Common myeloid progenitor, CD34-positive (primary cell): ENCODE results near the gene C2orf74.
"Not testable (repeated sequence)": the region's sequence is repeated elsewhere in the genome, so short reads cannot be mapped to it uniquely, and the experiment has no call there.

Source experiments
- CTCF ChIA-PET: fragments of 350-600 bp; sonication (Branson Sonifier 250); formaldehyde crosslinking; loops from one replicate; lab custom pipeline; 2021; ENCODE audit warnings: antibody characterized with exemption; lab: Charles Lee
- POLR2A ChIA-PET: fragments of 350-600 bp; sonication (Branson Sonifier 250); formaldehyde crosslinking; loops from one replicate; lab custom pipeline; 2021; ENCODE audit warnings: antibody characterized with exemption; lab: Charles Lee
- DNase-seq, 3 donors: peaks; one replicate each; pipeline versions ENCODE4 v3.0.0 to v3.0.0-alpha.2; 2013
- H3K27ac ChIP-seq, 2 experiments: 1 replicate in 1 of 2; 2 replicates in 1 of 2; pipeline ENCODE4 v1.7.0; 2013; ENCODE audit warnings: inconsistent platforms in 2 of 2, low read length in 2 of 2, mild to moderate bottlenecking in 2 of 2, low read depth in 1 of 2, moderate library complexity in 1 of 2; ENCODE audit not compliant: severe bottlenecking in 2 of 2, insufficient read depth in 1 of 2, poor library complexity in 1 of 2
- H3K27me3 ChIP-seq, 5 experiments: replicated peaks in 2 of 5; 1 replicate in 3 of 5; 2 replicates in 2 of 5; pipeline versions ENCODE4 v1.6.1 to v1.7.0; 2013; ENCODE audit warnings: low read length in 4 of 5, mild to moderate bottlenecking in 2 of 5, moderate library complexity in 2 of 5, inconsistent platforms in 1 of 5; ENCODE audit not compliant: insufficient read depth in 5 of 5, control insufficient read depth in 4 of 5
- H3K36me3 ChIP-seq, 4 experiments: 1 replicate in 2 of 4; 2 replicates in 2 of 4; pipeline versions ENCODE4 v1.6.1 to v1.7.0; 2013; ENCODE audit warnings: low read length in 3 of 4, control low read depth in 1 of 4, mild to moderate bottlenecking in 1 of 4; ENCODE audit not compliant: control insufficient read depth in 4 of 4, insufficient read depth in 4 of 4
- H3K4me1 ChIP-seq, 4 experiments: 1 replicate in 3 of 4; 2 replicates in 1 of 4; pipeline versions ENCODE4 v1.6.1 to v1.7.1; 2013; ENCODE audit warnings: low read length in 3 of 4, mild to moderate bottlenecking in 3 of 4, control low read depth in 1 of 4, inconsistent platforms in 1 of 4, moderate library complexity in 1 of 4; ENCODE audit not compliant: control insufficient read depth in 4 of 4, insufficient read depth in 4 of 4; ENCODE audit errors: control extremely low read depth in 1 of 4
- H3K4me3 ChIP-seq, 7 experiments: 1 replicate in 4 of 7; 2 replicates in 3 of 7; pipeline versions ENCODE4 v1.5.1 to v1.7.0; 2013; ENCODE audit warnings: mild to moderate bottlenecking in 7 of 7, low read length in 6 of 7, moderate library complexity in 6 of 7, inconsistent platforms in 2 of 7, low read depth in 2 of 7, control low read depth in 1 of 7; ENCODE audit not compliant: insufficient read depth in 4 of 7, control insufficient read depth in 1 of 7; ENCODE audit errors: extremely low read depth in 1 of 7
- H3K9me3 ChIP-seq, 5 experiments: 1 replicate in 4 of 5; 2 replicates in 1 of 5; pipeline versions ENCODE4 v1.6.1 to v1.7.1; 2013; ENCODE audit warnings: low read length in 4 of 5, mild to moderate bottlenecking in 2 of 5, inconsistent platforms in 1 of 5, low read depth in 1 of 5, moderate library complexity in 1 of 5; ENCODE audit not compliant: control insufficient read depth in 4 of 5, insufficient read depth in 2 of 5; ENCODE audit errors: control extremely low read depth in 1 of 5
- WGBS: methylation state at CpG from one replicate; pipeline ENCODE4 v1.1.5; 2013; ENCODE audit not compliant: insufficient coverage; 5-methylcytosine and 5-hydroxymethylcytosine counted together

C2orf74 gene

DNA sequence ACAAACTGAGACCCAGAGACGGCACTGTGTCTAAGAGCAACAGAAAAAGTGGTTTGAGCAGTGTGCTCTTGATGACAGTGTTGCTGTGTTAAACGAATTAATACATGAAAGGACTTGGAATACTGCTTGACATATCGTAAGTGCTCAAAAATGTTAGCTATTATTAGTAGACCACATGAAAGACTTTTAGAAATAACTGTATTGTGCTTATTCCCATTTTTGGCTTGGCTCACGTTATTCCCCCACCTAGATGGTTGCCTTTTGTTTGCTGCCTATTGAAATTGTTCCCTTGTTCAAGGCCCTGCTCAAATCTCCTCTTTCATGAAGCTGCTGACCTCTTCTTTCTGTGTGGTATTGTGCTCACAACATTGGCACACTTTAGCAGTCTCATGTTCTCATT is 27.8 kb upstream of the C2orf74 start:
- H3K36me3 ChIP-seq: no peaks in the 10 kb centered on the region
- H3K9me3 ChIP-seq: no peaks in the 10 kb centered on the region
- DNase-seq: no peak
- ChIA-PET POLR2A (no interaction called here), CTCF (interaction anchor here (0.5 to 1.6 kb wide), 4 partner anchors 13 to 662 kb away, joined by 3 to 4 read pairs (median 3); no protein-coding TSS in a partner anchor)
- no peaks in the 10 kb centered on the region for H3K27me3 ChIP-seq
- H3K27ac ChIP-seq: no peak overlapping the region
- H3K4me3 ChIP-seq: no peak overlapping the region
- peaks cover 0 to 2% (median 0%) of the 10 kb centered on the region in 4 experiments for H3K4me1 ChIP-seq
- 93% methylated on average over 4 of the region's 4 CpGs for WGBS

GRCh38 chr2:61135510-61135909 is 26.5 kb upstream of the C2orf74 start:
- 0% methylated on average over 3 of the region's 3 CpGs for WGBS
- H3K4me3 ChIP-seq: no peak overlapping the region
- POLR2A ChIA-PET: no interaction called here
- H3K4me1 ChIP-seq: peaks cover 0 to 2% (median 0%) of the 10 kb centered on the region in 4 experiments
- no peaks in the 10 kb centered on the region for H3K27me3 ChIP-seq
- CTCF ChIA-PET: interaction anchor here (0.6 to 1.4 kb wide), 5 partner anchors 12 to 523 kb away, joined by 3 to 6 read pairs (median 4); no protein-coding TSS in a partner anchor
- no peak overlapping the region for H3K27ac ChIP-seq
- no peaks in the 10 kb centered on the region for H3K36me3 ChIP-seq
- no peaks in the 10 kb centered on the region for H3K9me3 ChIP-seq
- peak; percentile 39 to 47 (median 40) for DNase-seq

DNA sequence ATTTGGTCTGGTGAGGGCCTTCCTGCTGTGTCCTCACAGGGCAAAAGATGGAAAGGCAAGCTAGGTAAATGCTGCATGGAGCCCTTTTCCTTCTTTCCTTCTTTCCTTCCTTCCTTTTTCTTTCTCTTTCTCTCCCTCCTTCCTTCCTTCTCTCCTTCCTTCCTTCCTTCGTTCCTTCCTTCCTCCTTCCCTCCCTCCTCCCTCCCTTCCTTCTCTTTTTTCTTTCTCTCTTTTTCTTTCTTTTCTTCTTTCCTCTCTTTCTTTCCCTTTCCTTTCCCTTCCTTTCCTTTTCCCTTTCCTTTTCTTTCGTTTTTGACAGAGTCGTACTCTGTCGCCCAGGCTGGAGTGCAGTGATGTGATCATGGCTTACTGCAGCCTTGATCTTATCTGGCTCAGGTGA is 23.1 kb upstream of the C2orf74 start:
- CTCF ChIA-PET: no interaction called here

DNA sequence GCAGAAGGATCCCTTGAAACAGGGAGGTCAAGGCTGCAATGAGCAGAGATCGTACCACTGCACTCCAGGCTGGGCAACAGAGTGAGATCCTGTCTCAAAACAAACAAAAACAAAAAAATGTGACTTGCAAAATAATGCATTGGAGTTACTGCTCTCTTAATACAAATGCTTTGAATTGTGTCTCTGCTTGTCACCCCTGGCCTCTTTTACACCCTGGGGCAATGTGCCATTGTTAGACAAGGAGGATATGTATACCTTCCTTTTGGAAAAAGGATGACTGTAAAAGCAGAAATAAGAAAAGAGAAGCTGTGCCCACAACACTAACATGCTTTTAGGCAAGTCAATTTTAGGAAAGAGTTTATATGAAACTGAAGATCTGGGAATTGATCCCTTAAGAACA is 20.8 kb upstream of the C2orf74 start:
- Histone ChIP-seq H3K4me3 (no peak overlapping the region), H3K36me3 (no peaks in the 10 kb centered on the region), H3K27me3 (no peaks in the 10 kb centered on the region), H3K27ac (no peak overlapping the region), H3K9me3 (no peaks in the 10 kb centered on the region), H3K4me1 (peaks cover 0 to 11% (median 2%) of the 10 kb centered on the region in 4 experiments)
- no CpG with 5 or more reads among the region's 1 CpG for WGBS
- DNase-seq: no peak
- ChIA-PET POLR2A (no interaction called here), CTCF (interaction anchor here (1.3 kb wide), 1 partner anchor 14 kb away, joined by 3 read pairs; no protein-coding TSS in a partner anchor)

More for the DNA sequence above, 23.1 kb upstream of the C2orf74 start:
- 91% methylated on average over 4 of the region's 4 CpGs for WGBS
- no peaks in the 10 kb centered on the region for H3K27me3 ChIP-seq
- H3K4me1 ChIP-seq: peaks cover 0 to 2% (median 0%) of the 10 kb centered on the region in 4 experiments
- POLR2A ChIA-PET: no interaction called here
- H3K4me3 ChIP-seq: no peak overlapping the region
- H3K9me3 ChIP-seq: no peaks in the 10 kb centered on the region
- no peak overlapping the region for H3K27ac ChIP-seq
- H3K36me3 ChIP-seq: no peaks in the 10 kb centered on the region
- no peak for DNase-seq

- peak; percentile 95 to 97 (median 95) for DNase-seq
- CTCF ChIA-PET: interaction anchor here (0.9 to 1.7 kb wide), 3 partner anchors 12 to 32 kb away, joined by 3 to 7 read pairs (median 3); no protein-coding TSS in a partner anchor
Observed at GRCh38 chr2:61144697-61145268, 17.2 kb upstream of the C2orf74 start.

GRCh38 chr2:61145990-61146389 is 16.0 kb upstream of the C2orf74 start:
- H3K36me3 ChIP-seq: peaks cover 0 to 26% (median 16%) of the 10 kb centered on the region in 4 experiments
- H3K27ac ChIP-seq: no peak overlapping the region
- no peaks in the 10 kb centered on the region for H3K27me3 ChIP-seq
- H3K4me3 ChIP-seq: peak overlapping the region in 1 of 7 experiments; percentile 79
- DNase-seq: no peak
- H3K4me1 ChIP-seq: peaks cover 0 to 11% (median 2%) of the 10 kb centered on the region in 4 experiments
- no CpG with 5 or more reads among the region's 2 CpGs for WGBS
- no peaks in the 10 kb centered on the region for H3K9me3 ChIP-seq
- CTCF ChIA-PET: interaction anchor here (1.7 to 1.9 kb wide), 2 partner anchors 14 to 31 kb away, joined by 6 to 7 read pairs; no protein-coding TSS in a partner anchor
- POLR2A ChIA-PET: no interaction called here

More at GRCh38 chr2:61144697-61145268, 17.2 kb upstream of the C2orf74 start:
- H3K36me3 ChIP-seq: peaks cover 0 to 15% (median 7%) of the 10 kb centered on the region in 4 experiments
- peaks cover 0 to 11% (median 2%) of the 10 kb centered on the region in 4 experiments for H3K4me1 ChIP-seq
- 6% methylated on average over 14 of the region's 31 CpGs for WGBS
- no peaks in the 10 kb centered on the region for H3K27me3 ChIP-seq
- peak overlapping the region; percentile 40 to 87 (median 81) for H3K4me3 ChIP-seq
- POLR2A ChIA-PET: interaction anchor here (0.7 kb wide), 1 partner anchor 810 kb away, joined by 3 read pairs; no protein-coding TSS in a partner anchor
- H3K9me3 ChIP-seq: no peaks in the 10 kb centered on the region
- peak overlapping the region; percentile 70 to 74 for H3K27ac ChIP-seq

DNA sequence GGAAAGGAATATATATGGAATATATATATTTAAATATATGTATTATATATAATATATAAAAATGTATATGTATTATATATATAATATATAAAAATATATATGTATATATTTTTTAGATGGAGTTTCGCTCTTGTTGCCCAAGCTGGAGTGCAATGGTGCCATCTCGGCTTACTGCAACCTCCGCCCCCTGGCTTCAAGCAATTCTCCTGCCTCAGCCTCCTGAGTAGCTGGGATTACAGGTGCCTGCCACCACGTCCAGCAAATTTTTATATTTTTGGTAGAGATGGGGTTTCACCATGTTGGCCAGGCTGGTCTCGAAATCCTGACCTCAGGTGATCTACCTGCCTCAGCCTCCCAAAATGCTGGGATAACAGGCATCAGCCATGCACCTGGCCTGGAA is 13.9 kb upstream of the C2orf74 start:
- DNase-seq, H3K27me3 ChIP-seq, H3K27ac ChIP-seq, POLR2A ChIA-PET, H3K9me3 ChIP-seq, H3K4me3 ChIP-seq: not testable (repeated sequence)
- WGBS: 100% methylated on average over 1 of the region's 5 CpGs
- CTCF ChIA-PET: interaction anchor here (1.3 kb wide), 1 partner anchor 13 kb away, joined by 4 read pairs; no protein-coding TSS in a partner anchor
- peaks cover 4 to 35% (median 23%) of the 10 kb centered on the region in 4 experiments for H3K36me3 ChIP-seq
- H3K4me1 ChIP-seq: peaks cover 0 to 11% (median 2%) of the 10 kb centered on the region in 4 experiments
